Activated CD8-positive, alpha-beta T cell treated with anti-CD3 and anti-CD28 coated beads for 36 hours (primary cell): ENCODE measurements around the gene GREB1. TPM values are rescaled to one million over a fixed set of nuclear protein-coding genes. Genes with fewer than 3 reads are reported as not detected.

Source experiments
- ATAC-seq: fragments of 200-7000 bp; cut with Tn5 transposase; one replicate; pipeline ENCODE4 v1.10.0; 2021; ENCODE audit warnings: mild to moderate bottlenecking, moderate library complexity
- CTCF ChIA-PET: fragments of 350-600 bp; sonication (Branson Sonifier 250); formaldehyde crosslinking; loops from one replicate; lab custom pipeline; 2021; ENCODE audit warnings: antibody characterized with exemption; lab: Charles Lee
- POLR2A ChIA-PET: fragments of 350-600 bp; sonication (Branson Sonifier 250); formaldehyde crosslinking; loops from one replicate; lab custom pipeline; 2021; ENCODE audit warnings: antibody characterized with exemption; lab: Charles Lee
- DNase-seq: peaks from one replicate; pipeline ENCODE4 v3.0.0-alpha.2; 2020
- H3K27ac Mint-ChIP-seq: one replicate; pipeline ENCODE4 v1.8.0; 2021; ENCODE audit warnings: mild to moderate bottlenecking, mixed read lengths
- H3K27me3 Mint-ChIP-seq: one replicate; pipeline ENCODE4 v1.8.0; 2021; ENCODE audit warnings: mixed read lengths
- H3K36me3 Mint-ChIP-seq: one replicate; pipeline ENCODE4 v1.8.0; 2021; ENCODE audit warnings: low read depth, mixed read lengths
- H3K4me1 Mint-ChIP-seq: one replicate; pipeline ENCODE4 v1.8.0; 2021; ENCODE audit warnings: low read depth, mixed read lengths
- H3K4me3 Mint-ChIP-seq: one replicate; pipeline ENCODE4 v1.8.0; 2021; ENCODE audit warnings: mild to moderate bottlenecking, moderate library complexity, mixed read lengths
- H3K9me3 Mint-ChIP-seq: one replicate; pipeline ENCODE4 v1.8.0; 2021; ENCODE audit warnings: mixed read lengths
- CTCF ChIP-seq: fragments of 200-600 bp; IDR thresholded peaks from one replicate; pipeline ENCODE4 v1.8.0; 2022; ENCODE audit warnings: antibody characterized with exemption, mild to moderate bottlenecking
- intact Hi-C: fragments of 100-400 bp; cut with micrococcal nuclease; formaldehyde crosslinking; loops from one replicate; pipeline ENCODE4 v1.10.0; 2022
- total RNA-seq, 2 experiments: library from RNA; stranded (reverse); gene quantifications; one replicate each; pipeline ENCODE4 v1.2.3, GENCODE V29; 2021

Gene GREB1
- total RNA-seq, 2 experiments from 2014 or later: 1.5 TPM

GRCh38 chr2:11676640-11677039 lies 142.8 kb downstream of the GREB1 start:
- H3K4me1 Mint-ChIP-seq: peaks cover 4% of the 10 kb centered on the region
- CTCF ChIA-PET: interaction anchor here (1.1 to 1.6 kb wide), 2 partner anchors 17 to 543 kb away, joined by 3 read pairs; a partner anchor contains a TSS
- DNase-seq (no peak), ATAC-seq (no peak)
- H3K36me3 Mint-ChIP-seq: no peaks in the 10 kb centered on the region
- intact Hi-C loops: no loop called here
- H3K27ac Mint-ChIP-seq: no peak overlapping the region
- H3K9me3 Mint-ChIP-seq: no peaks in the 10 kb centered on the region
- no peak for TF ChIP-seq CTCF
- peaks cover 27% of the 10 kb centered on the region for H3K27me3 Mint-ChIP-seq
- POLR2A ChIA-PET: no interaction called here
- H3K4me3 Mint-ChIP-seq: no peak overlapping the region

- no peaks in the 10 kb centered on the region for H3K9me3 Mint-ChIP-seq
- DNase-seq (no peak), ATAC-seq (no peak)
- no peak overlapping the region for H3K4me3 Mint-ChIP-seq
- peaks cover 6% of the 10 kb centered on the region for H3K4me1 Mint-ChIP-seq
- CTCF ChIA-PET: interaction anchor here (1.0 to 1.6 kb wide), 2 partner anchors 13 to 544 kb away, joined by 3 read pairs; a partner anchor contains a TSS
- no peak overlapping the region for H3K27ac Mint-ChIP-seq
- POLR2A ChIA-PET: no interaction called here
- intact Hi-C loops: no loop called here
- peaks cover 25% of the 10 kb centered on the region for H3K27me3 Mint-ChIP-seq
- no peak for TF ChIP-seq CTCF
- H3K36me3 Mint-ChIP-seq: no peaks in the 10 kb centered on the region
Measured at GRCh38 chr2:11677136-11678055, 143.6 kb downstream of the GREB1 start.

- peaks cover 2% of the 10 kb centered on the region for H3K4me1 Mint-ChIP-seq
- CTCF ChIA-PET: interaction anchor here (1.0 to 24.8 kb wide), 2 partner anchors 105 to 124 kb away, joined by 3 to 541 read pairs; no protein-coding TSS in a partner anchor
Measured at GRCh38 chr2:11678306-11678960, 144.6 kb downstream of the GREB1 start.

GRCh38 chr2:11679016-11679415 lies 145.2 kb downstream of the GREB1 start:
- Mint-ChIP-seq H3K27ac (no peak overlapping the region), H3K4me1 (peaks cover 2% of the 10 kb centered on the region)

More at GRCh38 chr2:11678306-11678960, 144.6 kb downstream of the GREB1 start:
- TF ChIP-seq CTCF: no peak
- POLR2A ChIA-PET: no interaction called here
- Mint-ChIP-seq H3K9me3 (no peaks in the 10 kb centered on the region), H3K27me3 (peaks cover 22% of the 10 kb centered on the region), H3K36me3 (no peaks in the 10 kb centered on the region), H3K27ac (no peak overlapping the region), H3K4me3 (no peak overlapping the region)
- intact Hi-C loops: no loop called here
- DNase-seq (no peak), ATAC-seq (no peak)

More at GRCh38 chr2:11679016-11679415, 145.2 kb downstream of the GREB1 start:
- DNase-seq (no peak), ATAC-seq (no peak)
- Mint-ChIP-seq H3K27me3 (peaks cover 19% of the 10 kb centered on the region), H3K9me3 (no peaks in the 10 kb centered on the region), H3K4me3 (no peak overlapping the region), H3K36me3 (no peaks in the 10 kb centered on the region)
- intact Hi-C loops: no loop called here
- ChIA-PET POLR2A (no interaction called here), CTCF (interaction anchor here (1.0 to 24.8 kb wide), 2 partner anchors 105 to 123 kb away, joined by 3 to 541 read pairs; no protein-coding TSS in a partner anchor)
- no peak for TF ChIP-seq CTCF
